ENCODE results near the gene ESR1.
"Not testable (repeated sequence)": the region's sequence is repeated elsewhere in the genome, so short reads cannot be mapped to it uniquely, and the experiment has no call there.

ESR1 gene

DNA sequence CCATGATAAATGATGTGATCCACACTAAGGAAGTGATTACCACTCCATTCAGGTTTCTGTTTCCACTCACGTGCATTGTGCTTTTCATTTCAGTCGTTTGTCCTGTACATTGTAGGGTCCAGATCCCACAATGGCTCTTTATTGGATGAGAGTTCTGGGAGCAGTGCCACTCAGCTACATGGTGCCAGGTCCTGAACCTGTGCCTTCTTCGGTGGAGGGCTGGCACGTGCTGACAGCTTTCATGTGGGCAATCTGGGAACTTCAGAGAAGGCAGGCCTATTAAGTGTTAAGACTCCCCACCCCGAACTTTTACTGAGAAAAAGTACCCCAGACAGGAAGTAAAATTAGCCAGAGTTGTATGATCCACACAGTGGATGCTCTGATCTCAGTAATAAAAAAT, 255.0 kb downstream of the ESR1 start:
- no peak for DNase-seq

DNA sequence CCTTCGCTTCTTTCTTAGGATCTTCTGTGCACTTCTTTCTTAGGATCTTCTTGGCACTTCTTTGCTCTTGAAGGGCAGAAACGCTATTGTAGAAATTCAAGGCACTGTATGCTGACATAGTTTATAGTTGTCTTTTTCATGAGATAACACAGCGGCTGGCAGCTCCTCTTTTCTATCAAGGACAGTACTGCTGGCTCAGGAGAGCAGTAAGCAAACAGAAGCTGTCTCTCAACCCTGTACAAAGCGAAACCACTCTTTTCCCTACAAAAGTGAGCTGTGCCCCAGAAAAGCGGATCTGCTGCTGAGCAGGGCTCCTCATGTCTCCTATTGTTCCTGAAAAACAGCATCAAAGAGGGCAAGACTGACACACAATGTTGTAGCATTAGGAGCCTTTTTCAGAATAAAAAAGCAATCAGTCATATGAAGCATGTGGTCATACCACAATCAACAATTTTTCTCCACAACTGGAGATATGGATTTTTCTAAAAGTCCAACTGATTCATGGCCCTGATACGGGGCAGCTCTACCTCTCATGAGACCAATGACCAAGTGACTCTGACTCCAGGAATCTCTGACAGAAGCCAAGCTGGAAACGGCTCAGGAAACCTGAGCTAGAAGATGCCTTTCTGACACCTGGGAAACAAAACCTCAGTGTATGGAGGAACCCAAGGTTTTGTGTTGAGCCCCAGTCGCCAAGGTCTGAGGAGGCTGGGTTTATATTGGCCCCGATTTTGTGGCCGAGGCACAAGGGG, 255.9 kb downstream of the ESR1 start:
- no peak for DNase-seq

- no peak for DNase-seq
These were observed 261.3 kb downstream of the ESR1 start for GRCh38 chr6:152068622-152069261.

- DNase-seq: no peak
These were observed 263.1 kb downstream of the ESR1 start for GRCh38 chr6:152070556-152070955.

- no peak for DNase-seq
These were observed 263.8 kb downstream of the ESR1 start for GRCh38 chr6:152071318-152071717.

DNA sequence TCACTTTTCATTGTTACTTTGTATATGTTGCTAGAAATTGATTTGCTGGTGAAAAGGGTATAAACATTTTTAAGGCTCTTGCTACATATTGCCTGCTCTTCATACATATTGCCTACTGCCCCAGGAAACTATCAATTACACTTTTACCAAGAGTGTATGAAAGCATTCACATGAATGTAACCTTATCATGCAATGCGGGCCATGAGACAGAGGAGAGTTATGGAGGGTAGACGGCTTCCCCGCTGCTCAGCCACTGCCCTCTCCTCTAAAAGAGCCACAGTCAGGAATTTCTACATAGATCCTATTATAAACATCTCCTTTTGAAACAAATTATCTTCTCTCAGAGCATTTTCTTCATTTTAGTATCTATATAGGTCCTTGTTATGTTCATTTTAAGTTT, 264.4 kb downstream of the ESR1 start:
- DNase-seq: no peak

GRCh38 chr6:152076242-152076641, 268.8 kb downstream of the ESR1 start:
- DNase-seq: not testable (repeated sequence)

- no peak for DNase-seq
These were observed 270.5 kb downstream of the ESR1 start for GRCh38 chr6:152078001-152078400.

GRCh38 chr6:152078804-152079203, 271.3 kb downstream of the ESR1 start:
- DNase-seq: no peak

DNA sequence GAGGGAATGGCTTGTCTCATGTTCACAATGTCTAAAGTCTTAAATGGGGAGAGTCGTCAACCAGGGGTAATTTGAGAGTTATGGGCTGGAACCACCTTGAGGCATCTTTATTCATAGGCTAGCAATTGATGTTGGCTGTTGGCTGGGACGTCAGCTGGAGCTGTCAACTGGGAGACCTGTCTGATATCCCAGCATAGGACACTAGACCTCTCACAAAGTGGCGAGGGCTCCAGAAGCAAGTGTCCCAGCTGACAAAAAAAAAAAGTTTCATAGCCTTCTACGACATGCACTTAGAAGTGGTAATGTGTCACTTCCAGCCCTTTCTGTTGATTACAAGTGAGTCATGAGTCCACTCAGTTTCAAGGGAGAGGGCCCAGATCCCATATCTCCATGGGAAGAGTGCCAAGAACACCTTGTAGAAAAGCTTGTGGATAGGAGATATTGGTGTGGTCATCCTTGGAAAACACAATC, 278.0 kb downstream of the ESR1 start:
- DNase-seq: no peak

- DNase-seq: no peak
These were observed 278.9 kb downstream of the ESR1 start for GRCh38 chr6:152086223-152086873.

DNA sequence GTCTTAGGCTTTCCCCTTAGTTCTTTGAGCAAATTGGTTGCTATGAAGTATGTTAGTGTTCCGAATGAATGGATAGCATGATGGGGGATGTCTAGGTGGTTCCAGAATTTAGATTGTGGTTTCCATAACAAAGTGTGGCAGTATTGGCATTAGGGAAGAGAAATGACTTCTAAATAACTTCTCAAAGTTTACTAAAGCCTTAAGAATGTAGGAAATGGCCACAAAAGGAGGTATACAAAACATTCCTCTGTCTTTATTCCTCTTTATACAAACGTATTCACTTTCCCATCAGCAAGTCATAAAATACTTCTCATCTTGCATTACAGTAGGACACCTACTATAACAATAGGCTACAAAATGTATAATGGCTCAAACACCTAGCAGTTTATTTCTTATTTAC, 279.6 kb downstream of the ESR1 start:
- no peak for DNase-seq

DNA sequence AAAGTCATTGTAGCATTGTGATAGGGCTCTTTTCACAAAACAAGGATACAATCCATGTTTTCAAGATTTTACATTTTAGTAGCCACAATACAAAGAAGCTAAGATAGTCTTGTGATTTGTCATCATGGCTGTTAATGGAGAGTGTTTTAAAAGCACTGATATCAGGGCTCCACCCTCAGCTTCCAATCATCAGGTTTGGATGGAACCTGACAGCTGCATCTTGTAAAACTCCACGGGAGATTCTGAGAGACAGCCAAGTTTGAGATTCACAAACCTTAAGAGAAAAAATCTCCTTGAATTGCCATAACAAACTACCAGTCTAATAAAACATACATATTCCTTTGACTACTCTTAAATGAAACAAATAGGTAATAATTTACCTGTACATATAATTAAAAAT, 280.2 kb downstream of the ESR1 start:
- DNase-seq: no peak

GRCh38 chr6:152089992-152090391, 282.5 kb downstream of the ESR1 start:
- DNase-seq: no peak

DNA sequence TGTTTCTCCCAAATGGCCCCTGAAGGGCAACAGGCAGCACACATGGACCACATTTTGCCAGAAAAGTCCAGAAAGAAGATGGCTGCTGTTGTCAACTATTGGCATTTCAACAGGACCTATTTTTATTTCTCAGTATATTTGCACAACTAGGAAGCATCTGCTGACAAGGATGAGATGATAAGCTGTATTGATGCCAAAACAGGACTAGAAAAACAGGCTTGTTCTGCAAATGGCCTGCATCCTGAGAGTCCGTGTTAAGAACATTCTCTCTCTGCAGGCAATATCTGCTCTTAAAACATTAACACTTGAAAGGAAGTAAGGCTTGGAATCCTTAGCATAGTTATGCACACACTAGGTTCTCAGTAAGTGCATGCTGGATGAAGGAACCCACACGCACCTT, 283.7 kb downstream of the ESR1 start:
- DNase-seq: no peak

DNA sequence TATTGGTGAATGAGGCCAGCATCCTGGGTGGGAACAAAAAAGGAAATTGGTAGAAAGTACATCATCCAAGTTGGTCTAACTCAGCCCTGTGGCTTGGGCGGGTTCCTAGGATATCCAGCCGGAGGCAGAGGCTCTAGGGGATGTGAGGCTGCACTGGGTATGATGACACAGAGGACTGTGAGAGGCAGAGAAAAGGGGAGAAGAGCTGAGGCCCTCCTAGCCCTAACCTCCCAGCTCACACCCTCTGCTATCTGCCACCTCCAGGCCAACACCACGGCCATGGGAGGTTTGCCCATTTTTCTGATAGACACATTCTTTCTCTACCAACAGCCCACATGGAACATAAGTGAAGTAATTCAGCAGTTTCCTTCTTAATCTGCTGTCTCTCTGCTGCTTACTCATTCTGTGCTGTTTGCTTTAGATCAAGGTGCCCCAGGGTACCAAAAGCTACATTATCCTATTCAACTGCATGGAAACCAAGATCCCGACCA, 284.4 kb downstream of the ESR1 start:
- no peak for DNase-seq

DNA sequence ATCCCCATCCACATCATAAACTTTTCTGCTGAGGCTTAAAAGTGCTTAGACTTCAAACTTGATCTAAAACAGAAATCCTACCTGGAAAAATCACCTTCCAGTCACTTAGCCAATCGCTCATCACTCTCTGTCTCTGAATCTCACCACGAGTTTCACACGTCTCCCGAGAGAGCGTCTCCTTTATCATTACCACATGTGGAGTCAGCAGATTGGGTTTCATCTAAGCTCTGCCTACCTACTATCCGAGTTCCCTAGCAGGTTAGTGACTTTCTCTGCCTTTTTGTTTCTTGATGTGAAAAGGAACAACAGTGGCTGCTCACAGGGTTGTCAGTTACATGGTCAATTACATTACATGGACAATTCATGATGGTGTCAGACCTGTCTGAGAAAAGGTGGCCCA, 286.2 kb downstream of the ESR1 start:
- no peak for DNase-seq

DNA sequence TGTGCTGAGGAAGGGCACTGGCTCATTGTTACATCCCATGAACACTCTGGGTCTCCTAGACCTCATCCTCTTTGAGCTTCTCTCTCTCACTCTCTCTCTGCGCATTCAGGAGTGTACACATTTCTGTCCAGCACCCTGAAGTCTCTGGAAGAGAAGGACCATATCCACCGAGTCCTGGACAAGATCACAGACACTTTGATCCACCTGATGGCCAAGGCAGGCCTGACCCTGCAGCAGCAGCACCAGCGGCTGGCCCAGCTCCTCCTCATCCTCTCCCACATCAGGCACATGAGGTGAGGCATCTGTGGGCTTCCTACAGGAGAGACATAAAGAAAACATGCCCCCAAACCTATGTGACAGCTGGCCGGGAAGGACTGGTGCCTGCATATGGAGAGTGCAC, 286.8 kb downstream of the ESR1 start:
- no peak for DNase-seq

DNA sequence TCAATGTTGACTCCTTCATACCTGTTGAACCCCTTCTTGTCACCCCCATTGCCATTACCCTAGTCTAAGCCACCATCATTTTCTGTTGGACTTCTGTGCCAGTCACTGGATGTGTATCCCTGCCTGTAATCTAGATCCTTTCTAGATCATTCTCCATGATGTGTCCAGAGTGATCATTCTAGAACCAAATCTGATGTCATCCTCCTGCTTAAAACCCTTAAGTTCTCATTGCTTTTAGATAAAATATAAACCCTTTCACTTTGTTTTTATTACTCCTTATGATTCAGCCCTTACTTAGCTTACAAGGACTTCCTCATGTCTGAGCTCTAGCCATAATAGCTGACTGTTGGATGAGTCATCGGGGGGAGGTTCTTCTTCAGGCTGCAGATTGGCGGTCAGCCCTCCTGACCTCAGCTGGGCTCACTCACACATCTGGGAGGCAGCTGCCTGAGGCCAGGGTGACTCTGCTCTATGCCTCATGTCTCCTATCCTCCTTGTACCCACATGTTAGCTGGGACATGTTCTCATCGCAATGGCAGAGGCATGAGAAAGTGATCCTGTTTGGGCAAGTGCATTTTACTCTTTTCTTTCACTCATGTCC, 287.6 kb downstream of the ESR1 start:
- DNase-seq: peak; percentile 98

- DNase-seq: no peak
These were observed 289.5 kb downstream of the ESR1 start for GRCh38 chr6:152096863-152097496.

- no peak for DNase-seq
These were observed 291.2 kb downstream of the ESR1 start for GRCh38 chr6:152098683-152099082.

DNA sequence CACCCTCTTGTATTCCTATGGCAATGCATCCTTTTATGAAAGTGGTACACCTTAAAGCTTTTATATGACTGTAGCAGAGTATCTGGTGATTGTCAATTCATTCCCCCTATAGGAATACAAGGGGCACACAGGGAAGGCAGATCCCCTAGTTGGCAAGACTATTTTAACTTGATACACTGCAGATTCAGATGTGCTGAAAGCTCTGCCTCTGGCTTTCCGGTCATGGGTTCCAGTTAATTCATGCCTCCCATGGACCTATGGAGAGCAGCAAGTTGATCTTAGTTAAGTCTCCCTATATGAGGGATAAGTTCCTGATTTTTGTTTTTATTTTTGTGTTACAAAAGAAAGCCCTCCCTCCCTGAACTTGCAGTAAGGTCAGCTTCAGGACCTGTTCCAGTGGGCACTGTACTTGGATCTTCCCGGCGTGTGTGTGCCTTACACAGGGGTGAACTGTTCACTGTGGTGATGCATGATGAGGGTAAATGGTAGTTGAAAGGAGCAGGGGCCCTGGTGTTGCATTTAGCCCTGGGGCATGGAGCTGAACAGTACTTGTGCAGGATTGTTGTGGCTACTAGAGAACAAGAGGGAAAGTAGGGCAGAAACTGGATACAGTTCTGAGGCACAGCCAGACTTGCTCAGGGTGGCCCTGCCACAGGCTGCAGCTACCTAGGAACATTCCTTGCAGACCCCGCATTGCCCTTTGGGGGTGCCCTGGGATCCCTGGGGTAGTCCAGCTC, 292.1 kb downstream of the ESR1 start:
- DNase-seq: no peak

Data from MV-4-11 (cell line).